Measurements from ENCODE around the gene IER2.

The IER2 gene

GRCh38 chr19:13115936-13116281 is 34.3 kb upstream of the IER2 start:
- Mint-ChIP-seq H3K4me1 (peaks cover 43% of the 10 kb centered on the region), H3K27ac (peak overlapping the region; percentile 92), H3K36me3 (peaks cover 10% of the 10 kb centered on the region), H3K4me3 (peak overlapping the region; percentile 90), H3K27me3 (no peaks in the 10 kb centered on the region), H3K9me3 (no peaks in the 10 kb centered on the region)
- CTCF ChIA-PET, result no interaction called here
- DNase-seq, result no peak

- peak; percentile 95 for DNase-seq
- CTCF ChIA-PET, result interaction anchor here (1.9 kb wide), 1 partner anchor 12 kb away, joined by 7 read pairs; no protein-coding TSS in a partner anchor
- H3K4me1 Mint-ChIP-seq, result peaks cover 46% of the 10 kb centered on the region
- H3K27ac Mint-ChIP-seq, result peak within 1 kb of the TSS; percentile 92
- no peaks in the 10 kb centered on the region for H3K27me3 Mint-ChIP-seq
- H3K4me3 Mint-ChIP-seq, result peak within 1 kb of the TSS; percentile 90
- H3K36me3 Mint-ChIP-seq, result peaks cover 10% of the 10 kb centered on the region
- H3K9me3 Mint-ChIP-seq, result no peaks in the 10 kb centered on the region
Observed at GRCh38 chr19:13116282-13117175, 33.7 kb upstream of the IER2 start, which contains the start of gene TRMT1. Gene TRMT1 (minus strand): TSS chr19:13116740. CDS start chr19:13116399, 341 bp downstream.

- CTCF ChIA-PET, result interaction anchor here (1.1 to 1.9 kb wide), 5 partner anchors 11 to 48 kb away, joined by 3 to 7 read pairs (median 4); partner anchors contain the start of genes IER2 and STX10
- H3K9me3 Mint-ChIP-seq, result no peaks in the 10 kb centered on the region
- no peak for DNase-seq
- H3K27ac Mint-ChIP-seq, result peak overlapping the region; percentile 92
- peak overlapping the region; percentile 90 for H3K4me3 Mint-ChIP-seq
- H3K36me3 Mint-ChIP-seq, result peaks cover 10% of the 10 kb centered on the region
- peaks cover 52% of the 10 kb centered on the region for H3K4me1 Mint-ChIP-seq
- no peaks in the 10 kb centered on the region for H3K27me3 Mint-ChIP-seq
Observed at GRCh38 chr19:13117176-13117771, 32.9 kb upstream of the IER2 start.

GRCh38 chr19:13117772-13118423 is 32.3 kb upstream of the IER2 start, which contains the start of gene NACC1:
Gene NACC1 (plus strand): TSS chr19:13118264. CDS start chr19:13135208, 16,944 bp downstream.
- no peaks in the 10 kb centered on the region for H3K9me3 Mint-ChIP-seq
- H3K27ac Mint-ChIP-seq, result peak within 1 kb of the TSS; percentile 92
- peak; percentile 91 for DNase-seq
- peak within 1 kb of the TSS; percentile 90 for H3K4me3 Mint-ChIP-seq
- CTCF ChIA-PET, result interaction anchor here (1.1 to 1.9 kb wide), 5 partner anchors 10 to 47 kb away, joined by 3 to 7 read pairs (median 4); partner anchors contain the start of genes IER2 and STX10
- peaks cover 56% of the 10 kb centered on the region for H3K4me1 Mint-ChIP-seq
- H3K27me3 Mint-ChIP-seq, result no peaks in the 10 kb centered on the region
- peaks cover 8% of the 10 kb centered on the region for H3K36me3 Mint-ChIP-seq

GRCh38 chr19:13118424-13119193 is 31.6 kb upstream of the IER2 start:
- H3K27ac Mint-ChIP-seq, result peak overlapping the region; percentile 77
- H3K27me3 Mint-ChIP-seq, result no peaks in the 10 kb centered on the region
- H3K36me3 Mint-ChIP-seq, result peaks cover 8% of the 10 kb centered on the region
- peak overlapping the region; percentile 79 for H3K4me3 Mint-ChIP-seq
- peaks cover 56% of the 10 kb centered on the region for H3K4me1 Mint-ChIP-seq
- CTCF ChIA-PET, result interaction anchor here (1.1 to 1.9 kb wide), 5 partner anchors 10 to 46 kb away, joined by 3 to 7 read pairs (median 4); partner anchors contain the start of genes IER2 and STX10
- DNase-seq, result peak; percentile 75
- no peaks in the 10 kb centered on the region for H3K9me3 Mint-ChIP-seq

GRCh38 chr19:13119627-13120026 is 30.6 kb upstream of the IER2 start:
- peaks cover 58% of the 10 kb centered on the region for H3K4me1 Mint-ChIP-seq
- no peak for DNase-seq
- peak overlapping the region; percentile 79 for H3K4me3 Mint-ChIP-seq
- H3K27ac Mint-ChIP-seq, result no peak overlapping the region
- peaks cover 8% of the 10 kb centered on the region for H3K36me3 Mint-ChIP-seq
- H3K27me3 Mint-ChIP-seq, result no peaks in the 10 kb centered on the region
- CTCF ChIA-PET, result no interaction called here
- no peaks in the 10 kb centered on the region for H3K9me3 Mint-ChIP-seq

- peak overlapping the region; percentile 79 for H3K4me3 Mint-ChIP-seq
- CTCF ChIA-PET, result no interaction called here
- no peak overlapping the region for H3K27ac Mint-ChIP-seq
Observed at GRCh38 chr19:13120031-13120430, 30.2 kb upstream of the IER2 start.

GRCh38 chr19:13120817-13121216 is 29.4 kb upstream of the IER2 start:
- no peaks in the 10 kb centered on the region for H3K27me3 Mint-ChIP-seq
- H3K27ac Mint-ChIP-seq, result peak overlapping the region; percentile 13
- DNase-seq, result no peak
- CTCF ChIA-PET, result no interaction called here
- no peaks in the 10 kb centered on the region for H3K9me3 Mint-ChIP-seq
- H3K36me3 Mint-ChIP-seq, result peaks cover 5% of the 10 kb centered on the region
- no peak overlapping the region for H3K4me3 Mint-ChIP-seq
- peaks cover 46% of the 10 kb centered on the region for H3K4me1 Mint-ChIP-seq

More at GRCh38 chr19:13120031-13120430, 30.2 kb upstream of the IER2 start:
- peaks cover 8% of the 10 kb centered on the region for H3K36me3 Mint-ChIP-seq
- no peak for DNase-seq
- H3K27me3 Mint-ChIP-seq, result no peaks in the 10 kb centered on the region
- no peaks in the 10 kb centered on the region for H3K9me3 Mint-ChIP-seq
- peaks cover 54% of the 10 kb centered on the region for H3K4me1 Mint-ChIP-seq

- CTCF ChIA-PET, result no interaction called here
- Mint-ChIP-seq H3K27me3 (no peaks in the 10 kb centered on the region), H3K4me3 (no peak overlapping the region), H3K9me3 (no peaks in the 10 kb centered on the region), H3K36me3 (peaks cover 2% of the 10 kb centered on the region), H3K27ac (no peak overlapping the region), H3K4me1 (peaks cover 40% of the 10 kb centered on the region)
- no peak for DNase-seq
Observed at GRCh38 chr19:13121551-13122274, 28.5 kb upstream of the IER2 start.

- H3K4me3 Mint-ChIP-seq, result no peak overlapping the region
- peaks cover 40% of the 10 kb centered on the region for H3K4me1 Mint-ChIP-seq
- CTCF ChIA-PET, result no interaction called here
- no peak overlapping the region for H3K27ac Mint-ChIP-seq
- no peaks in the 10 kb centered on the region for H3K9me3 Mint-ChIP-seq
- peaks cover 4% of the 10 kb centered on the region for H3K36me3 Mint-ChIP-seq
- H3K27me3 Mint-ChIP-seq, result no peaks in the 10 kb centered on the region
- DNase-seq, result no peak
Observed at GRCh38 chr19:13122275-13122878, 27.8 kb upstream of the IER2 start.

- no peak for DNase-seq
- CTCF ChIA-PET, result no interaction called here
- Mint-ChIP-seq H3K4me1 (peaks cover 36% of the 10 kb centered on the region), H3K27me3 (no peaks in the 10 kb centered on the region), H3K4me3 (no peak overlapping the region), H3K36me3 (peaks cover 4% of the 10 kb centered on the region), H3K9me3 (no peaks in the 10 kb centered on the region), H3K27ac (peak overlapping the region; percentile 53)
Observed at GRCh38 chr19:13122980-13123957, 26.9 kb upstream of the IER2 start.

- H3K4me3 Mint-ChIP-seq, result no peak overlapping the region
- no peak for DNase-seq
- CTCF ChIA-PET, result no interaction called here
- peaks cover 4% of the 10 kb centered on the region for H3K36me3 Mint-ChIP-seq
- H3K27me3 Mint-ChIP-seq, result no peaks in the 10 kb centered on the region
- peaks cover 18% of the 10 kb centered on the region for H3K4me1 Mint-ChIP-seq
- no peaks in the 10 kb centered on the region for H3K9me3 Mint-ChIP-seq
- no peak overlapping the region for H3K27ac Mint-ChIP-seq
Observed at GRCh38 chr19:13127051-13127450, 23.2 kb upstream of the IER2 start.

All from activated naive CD4-positive, alpha-beta T cell treated with anti-CD3 and anti-CD28 coated beads, Interleukin-2, amount 10 ng/mL, durations not matched to agents 7 days and 5 days (primary cell).